ENCODE measurements around the gene LRCH1. TPM values are rescaled to one million over a fixed set of nuclear protein-coding genes. Genes with fewer than 3 reads are reported as not detected.

The LRCH1 gene
- total RNA-seq, 4 donors from 2014 or later = 17.2 to 25.7 (median 21.9) TPM

GRCh38 chr13:46617885-46618284 is 64.9 kb downstream of the LRCH1 start:
- TF ChIP-seq CTCF (IDR thresholded peaks at IDR 0.05) (no peak), EP300 (IDR thresholded peaks at IDR 0.05) (no peak), POLR2A (IDR thresholded peaks at IDR 0.05) (no peak)
- Histone ChIP-seq H3K4me1 (peaks cover 0 to 48% (median 31%) of the 10 kb centered on the region in 4 donors), H3K9me3 (no peaks in the 10 kb centered on the region), H3K27me3 (no peaks in the 10 kb centered on the region), H3K27ac (peak overlapping the region in 1 of 4 donors; percentile 81), H3K4me3 (no peak overlapping the region), H3K36me3 (no peaks in the 10 kb centered on the region)
- no peak for DNase-seq (ENCODE audit: low spot score in 2 of 2)
- WGBS, 2 donors = 98 to 99% methylated on average over 5 of the region's 5 CpGs

- TF ChIP-seq EP300 (IDR thresholded peaks at IDR 0.05) (no peak), CTCF (IDR thresholded peaks at IDR 0.05) (no peak), POLR2A (IDR thresholded peaks at IDR 0.05) (no peak)
- DNase-seq (ENCODE audit: low spot score in 2 of 2) = no peak
- H3K36me3 ChIP-seq = no peaks in the 10 kb centered on the region
- peaks cover 0 to 54% (median 33%) of the 10 kb centered on the region in 4 donors for H3K4me1 ChIP-seq
- no peaks in the 10 kb centered on the region for H3K27me3 ChIP-seq
- 84% methylated on average over 3 of the region's 3 CpGs for WGBS, 2 donors
- H3K4me3 ChIP-seq = no peak overlapping the region
- H3K27ac ChIP-seq = peak overlapping the region in 2 of 4 donors; percentile 25 to 30
- no peaks in the 10 kb centered on the region for H3K9me3 ChIP-seq
Observed at GRCh38 chr13:46618694-46619254, 65.8 kb downstream of the LRCH1 start.

GRCh38 chr13:46620029-46620428 is 67.1 kb downstream of the LRCH1 start:
- Histone ChIP-seq H3K9me3 (no peaks in the 10 kb centered on the region), H3K27ac (no peak overlapping the region), H3K4me1 (peaks cover 0 to 51% (median 33%) of the 10 kb centered on the region in 4 donors), H3K36me3 (no peaks in the 10 kb centered on the region), H3K27me3 (no peaks in the 10 kb centered on the region), H3K4me3 (no peak overlapping the region)
- DNase-seq (ENCODE audit: low spot score in 2 of 2) = no peak
- 90 to 95% methylated on average over 5 of the region's 5 CpGs for WGBS, 2 donors
- TF ChIP-seq CTCF (IDR thresholded peaks at IDR 0.05) = no peak
- TF ChIP-seq POLR2A (IDR thresholded peaks at IDR 0.05) = no peak
- TF ChIP-seq EP300 (IDR thresholded peaks at IDR 0.05) = no peak

- H3K27ac ChIP-seq = no peak overlapping the region
- no peaks in the 10 kb centered on the region for H3K36me3 ChIP-seq
- H3K9me3 ChIP-seq = no peaks in the 10 kb centered on the region
- H3K4me1 ChIP-seq = peaks cover 0 to 48% (median 32%) of the 10 kb centered on the region in 4 donors
- H3K27me3 ChIP-seq = no peaks in the 10 kb centered on the region
- 68% methylated on average over 2 of the region's 2 CpGs for WGBS, 2 donors
- no peak for DNase-seq (ENCODE audit: low spot score in 2 of 2)
- no peak for TF ChIP-seq EP300 (IDR thresholded peaks at IDR 0.05)
- no peak for TF ChIP-seq CTCF (IDR thresholded peaks at IDR 0.05)
- TF ChIP-seq POLR2A (IDR thresholded peaks at IDR 0.05) = no peak
- H3K4me3 ChIP-seq = no peak overlapping the region
Observed at GRCh38 chr13:46620471-46620870, 67.5 kb downstream of the LRCH1 start.

- no peaks in the 10 kb centered on the region for H3K36me3 ChIP-seq
- WGBS, 2 donors = 92 to 95% methylated on average over 2 of the region's 2 CpGs
- no peak overlapping the region for H3K4me3 ChIP-seq
- peaks cover 0 to 48% (median 29%) of the 10 kb centered on the region in 4 donors for H3K4me1 ChIP-seq
- no peak for DNase-seq (ENCODE audit: low spot score in 2 of 2)
- H3K9me3 ChIP-seq = no peaks in the 10 kb centered on the region
- no peak for TF ChIP-seq POLR2A (IDR thresholded peaks at IDR 0.05)
- TF ChIP-seq CTCF (IDR thresholded peaks at IDR 0.05) = no peak
- no peak for TF ChIP-seq EP300 (IDR thresholded peaks at IDR 0.05)
- H3K27me3 ChIP-seq = no peaks in the 10 kb centered on the region
- no peak overlapping the region for H3K27ac ChIP-seq
Observed at GRCh38 chr13:46621133-46621532, 68.2 kb downstream of the LRCH1 start.
